T-cell (primary cell): Measurements from ENCODE around the gene MAGEA4. TPM values are rescaled to one million over a fixed set of nuclear protein-coding genes. Genes with fewer than 3 reads are reported as not detected.

Experiments
- ATAC-seq, 4 experiments: fragments of 200-7000 bp in 3 of 4; fragments of 150-1000 bp in 1 of 4; cut with Tn5 transposase; replicated peaks in 1 of 4; 1 replicate in 3 of 4; 2 replicates in 1 of 4; pipeline ENCODE4 v1.10.0; 2021; ENCODE audit warnings: moderate library complexity in 3 of 4, mild to moderate bottlenecking in 2 of 4, moderate number of reproducible peaks in 1 of 4
- CTCF ChIA-PET, 2 donors: fragments of 300-600 bp; sonication (Branson Sonifier 250); formaldehyde crosslinking; loops; one replicate each; lab custom pipeline; 2022; ENCODE audit warnings: antibody characterized with exemption in 2 of 2; lab: Charles Lee
- POLR2A ChIA-PET, 2 donors: fragments of 300-600 bp; sonication (Branson Sonifier 250); formaldehyde crosslinking; loops; one replicate each; lab custom pipeline; 2022; ENCODE audit warnings: antibody characterized with exemption in 2 of 2; lab: Charles Lee
- DNase-seq, 35 experiments: peaks; one replicate each; pipeline versions ENCODE4 v3.0.0 to v3.0.0-alpha.2; 2013 to 2023
- H3K27ac ChIP-seq: one replicate; pipeline ENCODE4 v1.5.1; 2013; ENCODE audit warnings: low read length
- H3K27me3 ChIP-seq, 2 experiments: replicated peaks in 1 of 2; 1 replicate in 1 of 2; 2 replicates in 1 of 2; pipeline versions ENCODE4 v1.6.1 to v1.7.0; 2013; ENCODE audit warnings: low read length in 1 of 2, mixed read lengths in 1 of 2; ENCODE audit not compliant: control insufficient read depth in 2 of 2, insufficient read depth in 2 of 2; ENCODE audit errors: extremely low read depth in 1 of 2
- H3K36me3 ChIP-seq, 2 donors: 1 replicate in 1 of 2; 2 replicates in 1 of 2; pipeline versions ENCODE4 v1.6.1 to v1.7.0; 2013; ENCODE audit warnings: low read length in 1 of 2; ENCODE audit not compliant: control insufficient read depth in 2 of 2, insufficient read depth in 1 of 2; ENCODE audit errors: extremely low read depth in 1 of 2
- H3K4me1 ChIP-seq, 2 experiments: 1 replicate in 1 of 2; 2 replicates in 1 of 2; pipeline versions ENCODE4 v1.6.1 to v1.7.0; 2013; ENCODE audit warnings: low read length in 2 of 2, mixed read lengths in 1 of 2; ENCODE audit not compliant: insufficient read depth in 2 of 2, control insufficient read depth in 1 of 2; ENCODE audit errors: extremely low read depth in 1 of 2
- H3K4me3 ChIP-seq, 2 donors: 1 replicate in 1 of 2; 2 replicates in 1 of 2; pipeline versions ENCODE4 v1.5.1 to v1.7.0; 2013; ENCODE audit warnings: mild to moderate bottlenecking in 2 of 2, low read length in 1 of 2, moderate library complexity in 1 of 2; ENCODE audit not compliant: control insufficient read depth in 1 of 2; ENCODE audit errors: extremely low read depth in 1 of 2
- H3K9me3 ChIP-seq: 2 replicates; pipeline ENCODE4 v1.7.0; 2013
- H3K27ac Mint-ChIP-seq, 2 donors: one replicate each; pipeline ENCODE4 v1.8.0; 2020 to 2021; ENCODE audit warnings: mild to moderate bottlenecking in 2 of 2, mixed read lengths in 2 of 2
- H3K27me3 Mint-ChIP-seq, 2 donors: one replicate each; pipeline ENCODE4 v1.8.0; 2021 to 2022; ENCODE audit warnings: mixed read lengths in 2 of 2
- H3K36me3 Mint-ChIP-seq: one replicate; pipeline ENCODE4 v1.8.0; 2021; ENCODE audit warnings: mixed read lengths
- H3K4me1 Mint-ChIP-seq, 3 donors: one replicate each; pipeline ENCODE4 v1.8.0; 2020 to 2022; ENCODE audit warnings: mixed read lengths in 3 of 3, mild to moderate bottlenecking in 1 of 3
- H3K4me3 Mint-ChIP-seq, 3 donors: one replicate each; pipeline ENCODE4 v1.8.0; 2020 to 2022; ENCODE audit warnings: mild to moderate bottlenecking in 3 of 3, mixed read lengths in 3 of 3, moderate library complexity in 3 of 3
- H3K9me3 Mint-ChIP-seq, 3 donors: one replicate each; pipeline ENCODE4 v1.8.0; 2020 to 2022; ENCODE audit warnings: mixed read lengths in 3 of 3
- WGBS: methylation state at CpG from one replicate; pipeline ENCODE4 v1.1.5; 2013; ENCODE audit warnings: missing lambda C conversion rate; ENCODE audit not compliant: insufficient coverage; 5-methylcytosine and 5-hydroxymethylcytosine counted together
- total RNA-seq, 35 experiments: library from RNA in 6 of 35; stranded (reverse) in 6 of 35; fragments of 120-200 nt in 1 of 35; gene quantifications; one replicate each; pipeline versions ENCODE4 v1.2.1 to v1.2.4 and lab custom pipeline; 2013 to 2026

Gene MAGEA4
- total RNA-seq, 5 donors from 2014 or later (not counting 1 experiment from before 2014, with no cell fraction given), result not detected

DNA sequence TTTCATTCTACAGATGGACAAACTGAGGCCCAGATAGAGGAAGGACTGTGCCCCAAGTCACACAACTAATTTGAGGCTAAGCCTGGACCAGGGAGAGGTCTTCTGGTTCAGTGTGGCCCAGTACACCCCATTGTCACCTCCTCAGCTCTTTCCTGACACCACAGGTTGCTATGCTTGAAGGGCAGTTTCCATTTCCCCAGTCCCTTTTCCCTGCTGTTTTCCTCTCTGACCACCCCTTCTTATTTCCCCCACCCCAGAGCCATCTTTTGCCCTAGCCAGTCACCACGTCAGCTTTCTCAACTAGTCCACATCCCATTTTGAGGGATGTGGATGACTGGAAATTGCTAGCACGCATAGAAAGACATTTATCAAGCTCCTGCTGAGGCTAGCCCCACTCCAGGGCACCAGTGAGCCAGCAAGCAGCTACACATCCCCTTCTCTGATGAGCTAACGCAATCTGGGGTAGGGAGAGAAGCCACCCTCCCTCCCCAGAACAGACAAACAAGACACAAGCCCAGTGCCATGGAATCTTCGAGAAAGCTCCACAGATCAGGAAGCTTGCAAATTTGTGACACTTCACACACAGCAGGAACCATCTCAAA, 60.5 kb downstream of the MAGEA4 start:
- Mint-ChIP-seq H3K27ac (no peak overlapping the region), H3K36me3 (no peaks in the 10 kb centered on the region), H3K4me1 (no peaks in the 10 kb centered on the region), H3K9me3 (no peaks in the 10 kb centered on the region), H3K27me3 (peaks cover 29 to 30% of the 10 kb centered on the region in 2 donors), H3K4me3 (no peak overlapping the region)
- Histone ChIP-seq H3K27ac (no peak overlapping the region), H3K27me3 (peaks cover 0 to 23% of the 10 kb centered on the region in 2 experiments), H3K9me3 (no peaks in the 10 kb centered on the region), H3K36me3 (no peaks in the 10 kb centered on the region), H3K4me1 (no peaks in the 10 kb centered on the region), H3K4me3 (no peak overlapping the region)
- ChIA-PET CTCF (no interaction called here), POLR2A (no interaction called here)
- ATAC-seq (no peak), DNase-seq (no peak)
- no CpG with 5 or more reads among the region's 4 CpGs for WGBS

- H3K4me3 Mint-ChIP-seq, result no peak overlapping the region
- WGBS, result 16% methylated on average over 18 of the region's 21 CpGs
Observed at GRCh38 chrX:151973851-151974335, 61.2 kb downstream of the MAGEA4 start.

More at GRCh38 chrX:151973851-151974335, 61.2 kb downstream of the MAGEA4 start:
- POLR2A ChIA-PET, result no interaction called here
- H3K27ac ChIP-seq, result no peak overlapping the region
- H3K36me3 ChIP-seq, result no peaks in the 10 kb centered on the region
- ATAC-seq, result no peak
- Mint-ChIP-seq H3K27ac (no peak overlapping the region), H3K4me1 (no peaks in the 10 kb centered on the region), H3K36me3 (no peaks in the 10 kb centered on the region), H3K27me3 (peaks cover 29 to 30% of the 10 kb centered on the region in 2 donors), H3K9me3 (no peaks in the 10 kb centered on the region)
- H3K4me1 ChIP-seq, result no peaks in the 10 kb centered on the region
- DNase-seq, result no peak
- no peaks in the 10 kb centered on the region for H3K9me3 ChIP-seq
- peaks cover 0 to 23% of the 10 kb centered on the region in 2 experiments for H3K27me3 ChIP-seq
- no peak overlapping the region for H3K4me3 ChIP-seq
- CTCF ChIA-PET, result no interaction called here

Other genes with a start within 250 kb of the MAGEA4 start
- not detected for gene PRRG3, start 217.4 kb upstream of the MAGEA4 start, total RNA-seq
- not detected for gene FATE1, start 196.9 kb upstream of the MAGEA4 start, total RNA-seq
- not detected for gene CNGA2, start 178.1 kb upstream of the MAGEA4 start, total RNA-seq
- under 1 TPM in 3 of 5 donors, not detected in 2; 0.16 to 0.58 (median 0.30) TPM for gene GABRE, start 61.8 kb downstream of the MAGEA4 start, total RNA-seq
- not detected for gene MAGEA10, start 225.7 kb downstream of the MAGEA4 start, total RNA-seq